ENCODE data around the gene ACTL6B. TPM values are rescaled to one million over a fixed set of nuclear protein-coding genes. Genes with fewer than 3 reads are reported as not detected.

ACTL6B gene
- total RNA-seq, 2 donors from 2014 or later, result 2.4 TPM; not detected in 1

DNA sequence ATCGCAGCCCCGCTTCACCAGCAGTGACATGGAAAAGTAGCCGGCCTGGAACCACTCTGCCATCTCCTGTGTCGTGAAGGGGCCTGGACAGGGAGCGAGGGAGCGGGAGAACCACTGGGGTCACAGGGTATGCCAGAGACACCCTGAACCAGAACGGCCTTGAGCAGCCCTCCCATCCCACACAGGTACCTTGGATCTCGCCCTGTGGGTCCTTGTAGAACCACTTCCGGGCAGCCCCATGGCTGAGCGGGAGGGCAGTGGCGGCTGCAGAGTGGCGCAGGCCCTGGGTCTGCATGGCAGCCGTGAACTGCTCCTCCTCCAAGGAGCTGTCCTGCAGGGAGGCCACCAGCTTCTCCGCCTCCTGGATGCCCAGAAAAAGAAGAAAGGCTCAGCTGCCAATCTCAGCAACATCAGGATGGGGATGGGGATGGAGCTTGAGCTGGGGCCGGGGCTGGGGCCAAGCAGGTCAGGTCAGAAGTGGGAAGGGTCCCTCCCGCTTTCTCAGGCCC, 28.3 kb upstream of the ACTL6B start:
- intact Hi-C loops (cut with DNase I), result no loop called here
- WGBS, result 90% methylated on average over 14 of the region's 16 CpGs
- peaks cover 29 to 70% of the 10 kb centered on the region in 2 donors for H3K36me3 ChIP-seq

DNA sequence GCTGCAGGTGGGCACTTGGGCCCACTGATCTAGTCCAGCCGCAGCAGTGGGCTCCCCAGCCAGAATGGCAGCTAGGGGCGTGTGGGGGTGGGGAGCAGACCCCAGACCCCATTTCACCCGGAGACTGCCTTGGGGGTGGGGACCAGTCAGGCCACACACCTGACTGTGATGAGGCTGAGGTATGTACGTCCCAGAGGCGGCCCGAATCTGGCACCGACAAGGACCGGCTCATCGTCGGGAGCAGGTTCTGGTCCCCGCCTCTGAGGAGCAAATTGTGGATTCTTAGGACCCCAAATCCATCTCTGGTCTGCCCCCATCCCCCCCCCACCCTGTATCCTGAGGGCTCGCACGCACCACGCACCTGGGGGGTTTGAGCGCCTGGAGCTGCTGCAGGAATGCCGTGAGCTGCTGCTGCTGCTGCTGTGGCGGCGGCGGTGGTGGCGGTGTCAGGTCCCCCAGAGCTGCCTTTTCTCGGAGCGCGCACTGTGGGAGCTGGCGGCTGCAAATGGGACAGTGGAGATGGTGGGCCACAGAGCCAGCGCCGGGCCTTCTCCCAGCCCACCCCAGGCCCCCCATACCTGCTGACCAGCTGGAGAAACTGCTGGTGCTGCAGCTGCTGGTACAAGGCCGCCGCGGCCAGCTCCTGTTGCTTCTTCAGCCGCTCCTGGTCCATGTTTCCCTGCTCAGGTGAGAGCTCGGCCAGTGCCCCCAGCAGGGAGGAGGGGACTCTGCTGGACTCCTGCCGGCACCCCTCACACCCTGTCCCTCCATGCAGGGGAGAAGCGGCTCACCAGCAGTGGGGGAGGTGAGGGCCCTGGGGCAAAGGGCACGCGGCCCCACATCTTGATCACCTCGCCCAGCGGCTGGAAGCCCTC, 27.6 kb upstream of the ACTL6B start:
- 93% methylated on average over 36 of the region's 37 CpGs for WGBS
- Histone ChIP-seq H3K4me3 (no peak overlapping the region), H3K9me3 (no peaks in the 10 kb centered on the region), H3K27ac (no peak overlapping the region), H3K4me1 (replicated peaks) (peaks cover 9% of the 10 kb centered on the region), H3K36me3 (peaks cover 29 to 70% of the 10 kb centered on the region in 2 donors), H3K27me3 (replicated peaks; ENCODE audit: insufficient read depth) (no peaks in the 10 kb centered on the region)
- no peak for DNase-seq (ENCODE audit: low spot score)
- TF ChIP-seq POLR2A (IDR thresholded peaks at IDR 0.05) (no peak), POLR2AphosphoS5 (IDR thresholded peaks at IDR 0.05) (no peak)
- TF ChIP-seq, protein P1, sequence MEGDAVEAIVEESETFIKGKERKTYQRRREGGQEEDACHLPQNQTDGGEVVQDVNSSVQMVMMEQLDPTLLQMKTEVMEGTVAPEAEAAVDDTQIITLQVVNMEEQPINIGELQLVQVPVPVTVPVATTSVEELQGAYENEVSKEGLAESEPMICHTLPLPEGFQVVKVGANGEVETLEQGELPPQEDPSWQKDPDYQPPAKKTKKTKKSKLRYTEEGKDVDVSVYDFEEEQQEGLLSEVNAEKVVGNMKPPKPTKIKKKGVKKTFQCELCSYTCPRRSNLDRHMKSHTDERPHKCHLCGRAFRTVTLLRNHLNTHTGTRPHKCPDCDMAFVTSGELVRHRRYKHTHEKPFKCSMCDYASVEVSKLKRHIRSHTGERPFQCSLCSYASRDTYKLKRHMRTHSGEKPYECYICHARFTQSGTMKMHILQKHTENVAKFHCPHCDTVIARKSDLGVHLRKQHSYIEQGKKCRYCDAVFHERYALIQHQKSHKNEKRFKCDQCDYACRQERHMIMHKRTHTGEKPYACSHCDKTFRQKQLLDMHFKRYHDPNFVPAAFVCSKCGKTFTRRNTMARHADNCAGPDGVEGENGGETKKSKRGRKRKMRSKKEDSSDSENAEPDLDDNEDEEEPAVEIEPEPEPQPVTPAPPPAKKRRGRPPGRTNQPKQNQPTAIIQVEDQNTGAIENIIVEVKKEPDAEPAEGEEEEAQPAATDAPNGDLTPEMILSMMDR (IDR thresholded peaks at IDR 0.05), result no peak
- intact Hi-C loops (cut with DNase I), result no loop called here

More for the DNA sequence above, 28.3 kb upstream of the ACTL6B start:
- Histone ChIP-seq H3K4me1 (replicated peaks) (peaks cover 3% of the 10 kb centered on the region), H3K27ac (no peak overlapping the region), H3K4me3 (no peak overlapping the region), H3K27me3 (replicated peaks; ENCODE audit: insufficient read depth) (no peaks in the 10 kb centered on the region), H3K9me3 (no peaks in the 10 kb centered on the region)
- DNase-seq (ENCODE audit: low spot score), result no peak
- TF ChIP-seq POLR2A (IDR thresholded peaks at IDR 0.05) (no peak), POLR2AphosphoS5 (IDR thresholded peaks at IDR 0.05) (no peak)
- TF ChIP-seq, protein P1 (IDR thresholded peaks at IDR 0.05), result no peak

DNA sequence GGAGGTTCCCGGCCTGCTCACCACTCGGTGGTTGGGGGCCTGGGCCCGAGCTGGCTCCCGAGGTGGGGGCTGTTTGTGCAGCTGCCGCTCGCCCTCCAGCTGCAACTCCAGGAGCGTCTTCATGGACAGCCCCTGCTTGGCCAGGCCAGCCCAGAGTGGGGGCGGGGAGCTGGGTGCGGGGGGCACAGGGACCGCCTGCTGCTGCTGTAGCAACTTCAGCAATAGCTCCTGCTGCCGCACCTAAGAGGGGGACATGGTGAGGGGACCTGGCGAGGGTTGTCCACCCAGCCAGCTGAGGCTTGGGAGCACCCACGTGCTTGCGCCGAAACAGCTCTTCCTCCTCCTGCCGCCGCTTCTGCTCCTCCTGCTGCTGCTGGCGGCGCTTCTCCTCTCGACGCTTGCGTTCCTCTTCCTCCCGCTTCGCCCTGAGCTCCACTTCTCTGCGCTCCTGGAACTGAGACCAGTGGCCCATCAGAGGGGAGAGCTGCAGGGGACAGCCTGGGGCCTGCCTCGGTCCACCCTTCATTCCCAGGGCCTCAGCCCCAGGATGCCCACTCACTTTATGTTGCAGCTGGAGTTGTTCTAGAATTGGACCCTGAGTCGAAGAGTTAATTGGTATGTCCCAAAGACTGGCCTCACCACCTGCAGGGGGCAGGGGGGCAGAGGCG, 26.9 kb upstream of the ACTL6B start:
- intact Hi-C loops (cut with DNase I), result no loop called here
- Histone ChIP-seq H3K27me3 (replicated peaks; ENCODE audit: insufficient read depth) (no peaks in the 10 kb centered on the region), H3K9me3 (no peaks in the 10 kb centered on the region), H3K4me3 (no peak overlapping the region), H3K4me1 (replicated peaks) (peaks cover 16% of the 10 kb centered on the region), H3K27ac (no peak overlapping the region), H3K36me3 (peaks cover 25 to 63% of the 10 kb centered on the region in 2 donors)
- no peak for DNase-seq (ENCODE audit: low spot score)
- TF ChIP-seq, protein P1 (IDR thresholded peaks at IDR 0.05), result no peak
- no peak for TF ChIP-seq POLR2A (IDR thresholded peaks at IDR 0.05)
- no peak for TF ChIP-seq POLR2AphosphoS5 (IDR thresholded peaks at IDR 0.05)
- 82% methylated on average over 24 of the region's 28 CpGs for WGBS

DNA sequence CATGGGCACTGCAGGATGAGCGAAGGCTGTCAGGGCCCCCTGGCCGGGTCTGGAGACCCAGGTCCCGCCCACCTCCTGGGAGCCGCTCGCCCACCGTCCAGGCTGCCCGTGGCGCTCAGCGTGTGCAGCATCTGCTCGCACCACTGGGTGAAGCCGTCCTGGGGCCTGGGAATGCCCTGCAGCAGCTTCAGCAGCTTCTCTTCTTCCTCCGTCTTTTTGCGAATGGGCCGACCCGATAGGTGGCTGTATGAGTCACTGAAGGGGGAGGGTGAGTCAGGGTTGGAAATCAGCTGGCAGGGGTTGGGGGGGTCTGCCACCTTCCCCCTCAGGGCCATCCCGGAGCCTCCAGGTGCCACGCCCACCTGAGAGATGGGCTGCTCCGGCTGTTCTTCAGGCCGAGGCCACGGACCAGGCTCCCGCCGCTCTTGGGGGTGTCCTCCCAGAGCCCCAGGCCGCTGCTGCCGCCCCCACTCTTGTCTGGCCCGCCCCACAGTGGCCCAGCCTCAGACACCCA, 26.0 kb upstream of the ACTL6B start:
- Histone ChIP-seq H3K4me1 (replicated peaks) (peaks cover 17% of the 10 kb centered on the region), H3K4me3 (no peak overlapping the region), H3K27ac (no peak overlapping the region), H3K36me3 (peaks cover 27 to 60% of the 10 kb centered on the region in 2 donors), H3K27me3 (replicated peaks; ENCODE audit: insufficient read depth) (no peaks in the 10 kb centered on the region), H3K9me3 (no peaks in the 10 kb centered on the region)
- no peak for TF ChIP-seq POLR2A (IDR thresholded peaks at IDR 0.05)
- TF ChIP-seq, protein P1 (IDR thresholded peaks at IDR 0.05), result no peak
- no peak for TF ChIP-seq POLR2AphosphoS5 (IDR thresholded peaks at IDR 0.05)
- no peak for DNase-seq (ENCODE audit: low spot score)
- intact Hi-C loops (cut with DNase I), result no loop called here
- WGBS, result 65% methylated on average over 25 of the region's 25 CpGs
